Measurements from ENCODE around the gene MRPS24. TPM values are rescaled to one million over a fixed set of nuclear protein-coding genes. Genes with fewer than 3 reads are reported as not detected.
"Not testable (repeated sequence)": the region's sequence is repeated elsewhere in the genome, so short reads cannot be mapped to it uniquely, and the experiment has no call there.

The MRPS24 gene
- total and polyA plus RNA-seq, 8 donors, result 42.2 to 77.0 (median 59.4) TPM

GRCh38 chr7:43825391-43825808, 43.9 kb downstream of the MRPS24 start:
- 64 to 79% methylated on average over 5 of the region's 5 CpGs for WGBS, 2 donors
- intact Hi-C loops (cut with DNase I), result no loop called here
- Histone ChIP-seq H3K27me3 (no peaks in the 10 kb centered on the region), H3K4me1 (no peaks in the 10 kb centered on the region), H3K27ac (no peak overlapping the region), H3K4me3 (no peak overlapping the region), H3K36me3 (no peaks in the 10 kb centered on the region), H3K9me3 (no peaks in the 10 kb centered on the region)
- ATAC-seq, result no peak
- no peak for FAIRE-seq
- no peak for TF ChIP-seq CTCF (IDR thresholded peaks at IDR 0.05)
- DNase-seq, result no peak

DNA sequence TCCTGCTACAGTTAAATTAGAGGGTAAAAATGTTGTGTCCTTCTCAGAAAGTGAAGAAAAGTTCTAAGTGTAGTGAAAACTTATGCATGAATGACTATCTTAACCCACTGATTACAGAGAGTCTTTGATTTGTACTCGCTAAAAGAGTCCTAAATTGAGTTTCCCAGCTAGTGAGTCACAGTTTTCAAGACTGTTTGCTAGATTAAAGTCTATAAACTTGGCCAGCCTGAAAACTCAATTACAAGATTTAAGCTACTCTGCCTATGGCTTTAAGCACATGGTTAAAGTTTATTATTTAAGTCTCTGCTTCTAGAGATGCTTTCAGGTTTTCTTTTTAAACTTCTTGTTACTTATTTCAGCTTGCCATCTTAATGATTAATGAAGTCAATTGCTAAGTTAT, 44.4 kb downstream of the MRPS24 start:
- TF ChIP-seq CTCF (IDR thresholded peaks at IDR 0.05), result no peak
- H3K27me3 ChIP-seq, result no peaks in the 10 kb centered on the region
- H3K9me3 ChIP-seq, result no peaks in the 10 kb centered on the region
- FAIRE-seq (no peak), DNase-seq (no peak), ATAC-seq (no peak)
- 46 to 54% methylated on average over 1 of the region's 1 CpG for WGBS, 2 donors
- no peaks in the 10 kb centered on the region for H3K36me3 ChIP-seq
- no peaks in the 10 kb centered on the region for H3K4me1 ChIP-seq
- no peak overlapping the region for H3K27ac ChIP-seq
- H3K4me3 ChIP-seq, result no peak overlapping the region
- intact Hi-C loops (cut with DNase I), result no loop called here

GRCh38 chr7:43824513-43824912, 44.8 kb downstream of the MRPS24 start:
- H3K27me3 ChIP-seq; H3K4me1 ChIP-seq; H3K4me3 ChIP-seq; intact Hi-C loops (cut with DNase I); ATAC-seq; H3K27ac ChIP-seq; DNase-seq; H3K9me3 ChIP-seq; H3K36me3 ChIP-seq; FAIRE-seq: not testable (repeated sequence)
- 67 to 77% methylated on average over 12 of the region's 12 CpGs for WGBS, 2 donors

GRCh38 chr7:43823941-43824340, 45.4 kb downstream of the MRPS24 start:
- ATAC-seq (no peak), DNase-seq (no peak), FAIRE-seq (no peak)
- WGBS, 2 donors, result 50 to 54% methylated on average over 5 to 6 of the region's 6 CpGs
- intact Hi-C loops (cut with DNase I), result no loop called here
- no peak for TF ChIP-seq CTCF (IDR thresholded peaks at IDR 0.05)
- Histone ChIP-seq H3K27ac (no peak overlapping the region), H3K4me3 (no peak overlapping the region), H3K27me3 (no peaks in the 10 kb centered on the region), H3K4me1 (no peaks in the 10 kb centered on the region), H3K36me3 (no peaks in the 10 kb centered on the region), H3K9me3 (no peaks in the 10 kb centered on the region)

DNA sequence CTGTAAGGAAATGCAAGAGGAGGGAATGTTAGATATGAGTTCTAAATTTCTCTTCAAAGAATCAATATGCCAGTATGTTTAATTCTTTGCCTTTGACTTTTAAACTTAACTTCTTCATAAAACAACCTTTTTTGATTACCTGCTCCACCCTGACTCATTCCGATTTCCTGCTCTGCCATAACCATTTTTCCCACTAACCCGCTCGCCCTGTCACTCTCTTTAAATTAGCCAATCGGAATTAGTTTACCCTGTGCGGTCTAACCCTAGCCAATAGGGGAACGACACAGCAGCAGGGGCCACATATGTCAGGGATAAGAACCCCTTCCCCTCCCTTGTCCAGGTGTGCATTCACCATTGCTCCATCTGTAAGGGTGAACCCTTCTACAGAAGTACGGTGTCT, 45.9 kb downstream of the MRPS24 start:
- ATAC-seq; H3K9me3 ChIP-seq; intact Hi-C loops (cut with DNase I); H3K27ac ChIP-seq; H3K27me3 ChIP-seq; H3K4me3 ChIP-seq; DNase-seq; H3K4me1 ChIP-seq; FAIRE-seq; H3K36me3 ChIP-seq: not testable (repeated sequence)
- 82 to 87% methylated on average over 7 of the region's 7 CpGs for WGBS, 2 donors

Other genes starting within 250 kb of the MRPS24 start
- gene COA1, start 140.0 kb downstream of the MRPS24 start, total RNA-seq, result 10 to 100 TPM; 24.6 to 33.2 (median 27.1) TPM
- 10 to 100 TPM; 25.7 to 34.4 TPM for gene COA1, start 140.0 kb downstream of the MRPS24 start, polyA plus RNA-seq
- gene BLVRA, start 110.8 kb downstream of the MRPS24 start, total RNA-seq, result 10 to 100 TPM; 12.4 to 21.3 (median 15.4) TPM
- gene BLVRA, start 110.8 kb downstream of the MRPS24 start, polyA plus RNA-seq, result 10 to 100 TPM; 19.0 to 31.6 TPM
- 10 to 100 TPM; 12.1 to 24.1 (median 16.8) TPM for gene URGCP, start 37.1 kb upstream of the MRPS24 start, total RNA-seq
- 10 to 100 TPM; 24.1 to 27.5 TPM for gene URGCP, start 37.1 kb upstream of the MRPS24 start, polyA plus RNA-seq
- gene UBE2D4, start 56.9 kb upstream of the MRPS24 start, total RNA-seq, result 10 to 100 TPM; 12.0 to 19.5 (median 15.8) TPM
- 10 to 100 TPM; 13.3 to 17.0 TPM for gene UBE2D4, start 56.9 kb upstream of the MRPS24 start, polyA plus RNA-seq
- under 1 TPM in 1 of 6 donors, not detected in 5; 0.09 TPM for gene SPDYE1, start 128.4 kb upstream of the MRPS24 start, total RNA-seq
- gene SPDYE1, start 128.4 kb upstream of the MRPS24 start, polyA plus RNA-seq, result not detected
- gene DBNL, start 175.2 kb upstream of the MRPS24 start, total RNA-seq, result 10 to 100 TPM; 22.1 to 46.9 (median 30.2) TPM
- gene DBNL, start 175.2 kb upstream of the MRPS24 start, polyA plus RNA-seq, result 10 to 100 TPM; 44.9 to 53.7 TPM
- under 1 TPM in 5 of 6 donors, not detected in 1; 0.49 to 0.73 (median 0.59) TPM for gene PGAM2, start 196.1 kb upstream of the MRPS24 start, total RNA-seq
- 1 to 10 TPM; 3.3 to 6.7 TPM for gene PGAM2, start 196.1 kb upstream of the MRPS24 start, polyA plus RNA-seq
- 10 to 100 TPM in 5 of 6 donors, 1 to 10 TPM in 1; 9.0 to 16.4 (median 11.5) TPM for gene POLM, start 213.0 kb upstream of the MRPS24 start, total RNA-seq
- 10 to 100 TPM; 21.0 to 28.6 TPM for gene POLM, start 213.0 kb upstream of the MRPS24 start, polyA plus RNA-seq
- gene AEBP1, start 234.8 kb upstream of the MRPS24 start, total RNA-seq, result 10 to 100 TPM in 3 of 6 donors, 1 to 10 TPM in 3; 5.1 to 49.3 (median 11.5) TPM
- 10 to 100 TPM; 19.9 to 21.4 TPM for gene AEBP1, start 234.8 kb upstream of the MRPS24 start, polyA plus RNA-seq